Suprapubic skin (tissue), 4 donors: ENCODE measurements around the gene ZNF282.

ENCODE experiments used
- CTCF ChIP-seq, 2 donors: fragments of 200-600 bp in 1 of 2; fragments of 450-650 bp in 1 of 2; sonication (generic) in 1 of 2; IDR thresholded peaks; one replicate each; pipeline ENCODE4 v1.5.1; 2016 to 2019; ENCODE audit warnings: antibody characterized with exemption in 2 of 2, mild to moderate bottlenecking in 1 of 2, moderate library complexity in 1 of 2
- EP300 ChIP-seq: sonication (generic); formaldehyde crosslinking; IDR thresholded peaks from one replicate; pipeline ENCODE4 v1.6.1; 2017; ENCODE audit warnings: antibody characterized with exemption
- POLR2AphosphoS5 ChIP-seq, 3 donors: sonication (generic); formaldehyde crosslinking; IDR thresholded peaks; one replicate each; pipeline ENCODE4 v1.6.1; 2017; ENCODE audit warnings: antibody characterized with exemption in 3 of 3

GRCh38 chr7:149229526-149229925 lies 34.2 kb downstream of the ZNF282 start:
- TF ChIP-seq CTCF (IDR thresholded peaks at IDR 0.05) (no peak), EP300 (no peak), POLR2AphosphoS5 (IDR thresholded peaks at IDR 0.05) (no peak)
